ENCODE data around the gene ANKS1B.

DNA sequence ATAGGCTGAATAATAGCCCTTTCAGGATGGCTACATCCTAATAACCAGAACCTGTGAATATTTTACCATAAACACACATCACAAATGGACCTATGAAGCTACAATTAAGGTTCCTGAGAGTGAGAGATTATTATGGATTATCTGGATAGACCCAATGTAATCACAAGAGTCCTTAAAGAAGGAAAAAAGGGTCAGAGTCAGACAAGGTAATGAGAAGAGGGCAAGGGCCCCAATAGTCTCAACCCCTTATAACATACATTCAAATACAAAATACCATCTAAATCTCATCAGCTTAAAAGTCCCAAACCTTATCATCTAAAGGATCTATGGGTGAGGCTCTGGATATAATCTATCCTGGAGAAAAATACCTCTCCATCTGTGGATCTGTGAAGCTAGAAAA, 272.5 kb downstream of the ANKS1B start:
- TF ChIP-seq, protein P1, sequence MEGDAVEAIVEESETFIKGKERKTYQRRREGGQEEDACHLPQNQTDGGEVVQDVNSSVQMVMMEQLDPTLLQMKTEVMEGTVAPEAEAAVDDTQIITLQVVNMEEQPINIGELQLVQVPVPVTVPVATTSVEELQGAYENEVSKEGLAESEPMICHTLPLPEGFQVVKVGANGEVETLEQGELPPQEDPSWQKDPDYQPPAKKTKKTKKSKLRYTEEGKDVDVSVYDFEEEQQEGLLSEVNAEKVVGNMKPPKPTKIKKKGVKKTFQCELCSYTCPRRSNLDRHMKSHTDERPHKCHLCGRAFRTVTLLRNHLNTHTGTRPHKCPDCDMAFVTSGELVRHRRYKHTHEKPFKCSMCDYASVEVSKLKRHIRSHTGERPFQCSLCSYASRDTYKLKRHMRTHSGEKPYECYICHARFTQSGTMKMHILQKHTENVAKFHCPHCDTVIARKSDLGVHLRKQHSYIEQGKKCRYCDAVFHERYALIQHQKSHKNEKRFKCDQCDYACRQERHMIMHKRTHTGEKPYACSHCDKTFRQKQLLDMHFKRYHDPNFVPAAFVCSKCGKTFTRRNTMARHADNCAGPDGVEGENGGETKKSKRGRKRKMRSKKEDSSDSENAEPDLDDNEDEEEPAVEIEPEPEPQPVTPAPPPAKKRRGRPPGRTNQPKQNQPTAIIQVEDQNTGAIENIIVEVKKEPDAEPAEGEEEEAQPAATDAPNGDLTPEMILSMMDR (IDR thresholded peaks at IDR 0.05), result no peak
- TF ChIP-seq POLR2A (IDR thresholded peaks at IDR 0.05), result no peak
- no peak for TF ChIP-seq EP300 (IDR thresholded peaks at IDR 0.05)
